ENCODE data around the gene TBC1D30. TPM values are rescaled to one million over a fixed set of nuclear protein-coding genes. Genes with fewer than 3 reads are reported as not detected.
"Not testable (repeated sequence)": the region's sequence is repeated elsewhere in the genome, so short reads cannot be mapped to it uniquely, and the experiment has no call there.

The TBC1D30 gene
- polyA plus RNA-seq, 3 donors: 0.34 to 9.8 (median 2.5) TPM

DNA sequence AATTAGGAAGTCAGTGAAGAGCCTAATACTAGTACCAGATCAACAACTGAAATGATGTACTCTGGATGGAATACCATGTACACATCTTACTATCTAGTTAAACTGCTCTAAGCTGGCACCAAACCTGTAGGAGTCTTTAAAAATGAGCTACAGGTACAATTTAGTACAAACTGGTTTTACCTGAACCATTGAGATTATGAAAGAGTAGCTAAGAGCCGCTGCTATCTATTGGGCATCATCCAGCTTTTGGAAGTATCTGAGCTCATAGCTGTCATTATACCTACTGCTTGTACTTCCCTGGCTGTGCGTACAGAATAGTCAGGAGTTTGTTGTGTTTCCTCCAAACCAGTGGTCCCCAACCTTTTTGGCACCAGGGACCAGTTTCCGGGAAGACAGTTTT, 12.4 kb downstream of the TBC1D30 start:
- 56 to 96% (median 91%) methylated on average over 3 of the region's 3 CpGs for WGBS, 3 donors

GRCh38 chr12:64837427-64837826, 13.0 kb downstream of the TBC1D30 start:
- 69 to 93% (median 89%) methylated on average over 8 of the region's 8 CpGs for WGBS, 3 donors
- no peak overlapping the region for H3K27ac ChIP-seq (ENCODE audit: low read depth, low read length)

More for the DNA sequence above, 12.4 kb downstream of the TBC1D30 start:
- no peak overlapping the region for H3K27ac ChIP-seq (ENCODE audit: low read depth, low read length)

DNA sequence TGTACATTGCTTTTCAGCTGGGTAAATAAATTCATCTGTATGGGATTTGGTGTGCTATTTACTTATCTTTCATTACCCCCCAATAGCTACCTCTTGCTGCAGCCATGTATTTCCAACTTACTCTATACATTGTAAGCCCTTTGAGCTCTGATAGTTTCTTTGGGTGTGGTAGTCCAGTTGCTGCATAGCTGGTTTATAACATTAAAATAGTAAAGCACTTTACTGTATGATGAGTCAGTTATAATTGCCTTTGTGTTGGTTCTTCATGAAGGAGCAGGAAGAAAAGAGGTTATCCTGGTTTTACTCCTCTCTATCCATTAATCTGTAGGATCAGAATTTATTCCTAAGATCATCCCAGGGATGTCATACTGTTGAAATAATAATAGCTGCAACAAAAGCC, 15.7 kb downstream of the TBC1D30 start:
- no peak overlapping the region for H3K27ac ChIP-seq (ENCODE audit: low read depth, low read length)

DNA sequence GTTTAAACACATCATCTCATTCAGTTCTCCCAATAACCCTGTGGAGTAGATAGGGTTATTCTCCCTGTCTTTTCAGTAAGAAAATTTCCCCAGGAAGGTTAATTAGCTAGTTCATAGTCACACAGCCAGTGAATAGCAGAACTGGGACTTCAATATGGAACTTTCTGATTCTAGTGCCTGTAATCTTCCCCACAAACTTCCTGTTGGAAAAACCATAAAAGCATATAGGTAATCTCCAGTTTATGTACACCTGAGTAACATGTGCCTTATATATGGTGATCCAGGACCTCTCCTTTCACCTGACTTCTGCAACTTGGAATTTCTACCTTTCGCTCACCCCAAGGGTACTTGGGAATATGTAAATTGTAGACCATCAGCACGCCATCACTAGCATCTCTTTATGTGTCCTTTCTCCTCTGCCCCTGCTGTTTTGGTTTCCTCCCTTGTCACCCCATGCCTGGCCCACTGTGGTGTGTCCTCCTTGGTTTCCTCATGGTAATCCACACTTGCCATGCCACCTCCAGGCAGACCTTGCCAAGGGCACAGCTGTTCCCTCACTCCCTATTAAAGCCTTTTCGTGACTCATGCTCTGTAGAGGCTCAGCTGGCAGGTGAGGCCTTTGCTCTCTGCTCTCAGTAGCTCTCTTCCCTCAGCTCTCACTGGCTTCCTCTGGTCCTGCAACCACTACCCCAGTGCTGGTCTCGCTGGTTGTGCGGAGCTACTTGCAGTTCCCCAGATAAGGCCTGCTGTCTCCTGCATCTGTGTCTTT, 16.7 kb downstream of the TBC1D30 start:
- 83 to 95% (median 94%) methylated on average over 5 of the region's 5 CpGs for WGBS, 3 donors

DNA sequence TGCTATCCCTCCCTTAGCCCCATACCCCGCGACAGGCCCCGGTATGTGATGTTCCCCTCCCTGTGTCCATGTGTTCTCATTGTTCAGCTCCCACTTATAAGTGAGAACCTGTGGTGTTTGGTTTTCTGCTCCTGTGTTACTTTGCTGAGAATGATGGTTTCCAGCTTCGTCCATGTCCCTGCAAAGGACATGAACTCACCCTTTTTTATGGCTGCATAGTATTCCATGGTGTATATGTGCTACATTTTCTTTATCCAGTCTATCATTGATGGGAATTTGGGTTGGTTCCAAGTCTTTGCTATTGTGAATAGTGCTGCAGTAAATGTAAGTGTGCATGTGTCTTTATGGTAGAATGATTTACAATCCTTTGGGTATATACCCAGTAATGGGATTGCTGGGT, 24.0 kb downstream of the TBC1D30 start:
- WGBS, 3 donors: 96 to 98% (median 97%) methylated on average over 4 of the region's 4 CpGs
- not testable (repeated sequence) for H3K27ac ChIP-seq (ENCODE audit: low read depth, low read length)

More for the DNA sequence above, 16.7 kb downstream of the TBC1D30 start:
- H3K27ac ChIP-seq (ENCODE audit: low read depth, low read length): no peak overlapping the region

- H3K27ac ChIP-seq (ENCODE audit: low read depth, low read length): no peak overlapping the region
- WGBS, 3 donors: 83 to 92% (median 86%) methylated on average over 4 of the region's 4 CpGs
Measured at GRCh38 chr12:64858882-64859605, 34.6 kb downstream of the TBC1D30 start.

GRCh38 chr12:64860446-64860998, 36.1 kb downstream of the TBC1D30 start:
- 92 to 96% (median 92%) methylated on average over 4 of the region's 4 CpGs for WGBS, 3 donors
- no peak overlapping the region for H3K27ac ChIP-seq (ENCODE audit: low read depth, low read length)

DNA sequence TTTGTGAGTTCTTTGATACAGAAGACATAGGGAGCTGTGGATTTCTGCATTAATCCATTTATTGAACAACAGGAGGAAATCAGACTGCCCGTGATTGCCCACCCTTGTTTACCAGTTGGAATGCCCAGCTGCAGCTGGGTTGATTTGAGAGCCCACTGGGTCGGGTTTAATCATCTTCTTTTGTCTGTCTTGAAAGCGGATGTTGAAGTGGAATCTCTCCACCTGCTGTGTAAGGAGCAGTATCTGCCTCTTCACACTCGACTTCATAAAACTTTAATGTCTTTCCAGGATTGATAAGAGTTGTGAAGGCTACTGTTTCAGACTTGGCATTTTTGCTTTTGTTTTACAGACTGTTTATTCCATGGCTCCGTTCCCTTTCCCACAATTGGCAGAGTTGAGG, 39.9 kb downstream of the TBC1D30 start:
- H3K27ac ChIP-seq (ENCODE audit: low read depth, low read length): no peak overlapping the region
- WGBS, 3 donors: 32 to 64% (median 57%) methylated on average over 5 of the region's 5 CpGs

DNA sequence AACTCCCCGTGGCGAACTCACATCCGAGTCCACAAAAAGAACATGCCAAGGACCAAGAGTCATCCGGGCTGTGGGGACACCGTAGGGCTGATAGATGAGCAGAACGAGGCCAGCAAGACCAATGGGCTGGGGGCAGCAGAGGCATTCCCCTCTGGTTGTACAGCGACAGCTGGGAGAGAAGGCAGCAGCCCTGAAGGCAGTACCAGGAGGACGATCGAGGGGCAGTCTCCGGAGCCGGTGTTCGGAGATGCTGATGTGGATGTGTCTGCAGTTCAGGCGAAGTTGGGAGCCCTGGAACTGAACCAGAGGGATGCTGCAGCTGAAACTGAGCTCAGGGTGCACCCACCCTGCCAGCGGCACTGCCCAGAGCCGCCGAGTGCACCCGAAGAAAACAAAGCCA, 50.7 kb downstream of the TBC1D30 start:
- H3K27ac ChIP-seq (ENCODE audit: low read depth, low read length): no peak overlapping the region
- WGBS, 3 donors: 92% methylated on average over 17 of the region's 17 CpGs

GRCh38 chr12:64876388-64877071, 52.1 kb downstream of the TBC1D30 start:
- 89 to 92% (median 90%) methylated on average over 12 of the region's 12 CpGs for WGBS, 3 donors
- H3K27ac ChIP-seq (ENCODE audit: low read depth, low read length): no peak overlapping the region

- no peak overlapping the region for H3K27ac ChIP-seq (ENCODE audit: low read depth, low read length)
- 81 to 87% (median 82%) methylated on average over 3 of the region's 3 CpGs for WGBS, 3 donors
Measured at GRCh38 chr12:64877363-64878004, 53.0 kb downstream of the TBC1D30 start.

DNA sequence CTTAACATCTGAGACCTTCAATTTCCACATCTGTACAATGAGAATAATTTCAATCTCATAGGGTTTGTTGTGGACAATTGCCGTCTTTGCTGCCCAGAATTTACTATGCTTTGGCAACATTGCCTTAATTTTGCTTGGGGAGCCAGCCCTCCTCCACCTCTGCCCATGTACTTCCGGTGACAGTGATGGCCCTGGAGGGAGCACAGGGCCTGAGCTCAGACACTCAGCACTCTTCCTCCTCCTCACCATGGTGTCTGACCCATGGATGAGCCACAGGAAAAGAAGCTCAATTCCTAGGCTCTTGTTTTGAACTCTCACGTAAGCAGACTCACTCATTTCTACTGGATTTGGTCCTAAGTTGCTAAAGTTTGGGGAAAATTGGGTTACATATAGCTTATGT, 58.2 kb downstream of the TBC1D30 start:
- H3K27ac ChIP-seq (ENCODE audit: low read depth, low read length): no peak overlapping the region
- 88 to 91% (median 89%) methylated on average over 3 of the region's 3 CpGs for WGBS, 3 donors

DNA sequence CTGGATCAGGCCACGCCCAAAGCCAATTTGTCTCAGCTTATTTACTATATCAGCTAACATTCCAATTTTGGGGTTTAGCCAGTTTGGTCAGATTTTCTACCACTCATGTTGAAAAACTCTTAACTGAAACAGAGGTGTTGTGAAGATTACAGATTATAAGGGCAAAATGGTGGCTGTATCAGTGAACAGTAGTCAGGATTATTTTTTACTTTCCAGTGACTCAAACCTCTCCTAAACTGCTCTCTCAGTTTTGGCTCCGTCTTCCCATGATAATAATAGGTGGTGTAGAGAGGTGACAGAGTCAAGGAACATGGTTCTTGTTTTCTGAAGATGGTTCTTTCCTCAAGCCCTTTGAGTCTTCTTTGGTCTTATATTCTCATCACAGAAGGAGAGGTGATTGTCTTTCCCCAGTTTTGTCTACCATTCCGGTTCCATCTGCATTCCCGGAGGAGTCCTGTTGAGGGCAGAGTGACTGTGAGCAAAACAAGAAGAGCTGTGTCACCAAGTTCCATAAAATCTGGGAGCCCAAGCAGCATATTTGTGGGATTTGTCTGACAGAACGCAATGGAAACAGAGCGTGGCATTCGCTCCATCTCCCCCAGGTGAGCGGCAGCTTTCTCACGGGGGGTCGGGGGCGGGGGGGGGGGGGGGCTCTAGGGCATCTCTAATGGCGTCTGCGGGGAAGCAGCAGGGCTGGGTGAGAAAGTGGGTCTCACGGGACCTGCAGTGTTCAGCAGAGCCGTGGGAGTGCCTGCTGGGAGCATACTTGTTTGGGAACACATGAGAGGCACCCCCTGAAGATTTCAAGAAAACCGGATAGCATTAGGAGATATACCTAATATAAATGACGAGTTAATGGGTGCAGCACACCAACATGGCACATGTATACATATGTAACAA, 59.1 kb downstream of the TBC1D30 start:
- 73 to 80% (median 76%) methylated on average over 17 of the region's 17 CpGs for WGBS, 3 donors
- H3K27ac ChIP-seq (ENCODE audit: low read depth, low read length): no peak overlapping the region

DNA sequence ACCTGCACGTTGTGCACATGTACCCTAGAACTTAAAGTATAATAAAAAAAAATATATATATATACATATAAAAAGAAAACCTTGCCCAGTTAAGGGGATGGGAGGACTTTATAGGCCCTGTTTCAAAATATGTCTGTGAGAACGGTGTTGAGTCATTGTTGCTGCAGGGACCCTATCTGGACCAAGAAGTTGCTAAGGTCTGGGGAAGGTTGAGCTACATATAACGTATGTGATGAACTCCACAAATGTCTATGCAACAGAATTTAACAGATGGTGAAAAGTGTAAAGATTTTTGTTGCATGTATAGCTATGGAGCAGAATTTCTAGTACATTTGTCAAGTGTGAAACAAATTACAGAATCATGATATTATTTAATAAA, 59.7 kb downstream of the TBC1D30 start:
- WGBS, 3 donors: 81 to 89% (median 84%) methylated on average over 2 to 3 of the region's 3 CpGs
- no peak overlapping the region for H3K27ac ChIP-seq (ENCODE audit: low read depth, low read length)

DNA sequence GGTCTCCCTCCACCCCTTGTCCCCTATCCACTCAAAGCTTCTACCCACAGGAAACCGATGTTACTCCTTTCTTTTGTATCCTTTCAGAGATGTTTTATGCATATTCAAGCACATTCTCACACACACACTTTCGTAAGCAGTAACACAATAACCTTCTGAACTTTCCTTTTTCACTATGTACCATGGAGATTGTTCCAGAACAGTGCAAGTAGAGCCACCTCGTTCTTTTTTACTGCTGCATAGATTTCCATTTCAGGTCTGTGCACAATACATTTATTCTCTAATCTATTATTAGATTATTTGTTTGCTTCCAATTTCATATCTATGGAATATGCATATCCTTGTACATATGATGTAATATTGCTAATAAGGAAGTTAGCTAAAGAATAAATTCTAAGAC, 60.3 kb downstream of the TBC1D30 start:
- WGBS, 3 donors: 87 to 96% (median 93%) methylated on average over 3 of the region's 3 CpGs
- H3K27ac ChIP-seq (ENCODE audit: low read depth, low read length): no peak overlapping the region

DNA sequence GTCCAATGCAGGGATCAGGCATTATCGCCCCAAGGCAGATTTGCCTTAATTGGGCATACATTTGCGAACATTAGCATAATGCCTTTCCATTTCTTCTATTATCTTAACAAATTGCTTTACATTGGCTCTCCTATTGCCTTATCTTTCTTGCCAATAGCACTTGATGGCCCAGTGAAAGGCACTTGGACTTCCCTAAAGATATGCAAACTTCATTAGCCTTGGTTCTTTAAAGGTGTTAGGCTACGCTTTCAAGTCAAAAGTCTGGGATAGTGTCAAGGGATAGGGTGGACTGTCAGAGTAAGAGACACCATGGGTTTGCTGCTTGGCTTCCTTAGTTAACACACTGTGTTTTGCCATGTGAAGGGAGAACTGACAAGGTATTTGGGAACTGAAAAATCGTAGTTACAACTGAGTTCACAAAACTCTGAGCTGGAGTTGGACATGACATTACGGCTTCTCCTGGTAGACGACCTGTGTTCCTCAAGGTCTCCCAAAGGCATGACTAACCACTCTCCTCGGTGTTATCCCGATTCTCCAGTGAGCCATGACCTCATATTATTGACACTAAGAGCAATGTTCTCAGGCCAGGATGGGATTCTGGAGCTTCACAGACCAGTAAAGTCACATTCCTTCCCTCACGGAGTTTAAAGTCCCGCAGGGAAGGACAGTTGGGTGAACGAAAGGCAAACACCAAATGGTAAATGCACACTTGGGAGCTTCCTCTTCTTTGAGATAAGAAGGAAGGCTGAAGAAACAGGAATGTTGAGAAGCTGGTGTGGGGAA, 65.2 kb downstream of the TBC1D30 start:
- no peak overlapping the region for H3K27ac ChIP-seq (ENCODE audit: low read depth, low read length)
- 44 to 71% (median 63%) methylated on average over 11 of the region's 11 CpGs for WGBS, 3 donors

DNA sequence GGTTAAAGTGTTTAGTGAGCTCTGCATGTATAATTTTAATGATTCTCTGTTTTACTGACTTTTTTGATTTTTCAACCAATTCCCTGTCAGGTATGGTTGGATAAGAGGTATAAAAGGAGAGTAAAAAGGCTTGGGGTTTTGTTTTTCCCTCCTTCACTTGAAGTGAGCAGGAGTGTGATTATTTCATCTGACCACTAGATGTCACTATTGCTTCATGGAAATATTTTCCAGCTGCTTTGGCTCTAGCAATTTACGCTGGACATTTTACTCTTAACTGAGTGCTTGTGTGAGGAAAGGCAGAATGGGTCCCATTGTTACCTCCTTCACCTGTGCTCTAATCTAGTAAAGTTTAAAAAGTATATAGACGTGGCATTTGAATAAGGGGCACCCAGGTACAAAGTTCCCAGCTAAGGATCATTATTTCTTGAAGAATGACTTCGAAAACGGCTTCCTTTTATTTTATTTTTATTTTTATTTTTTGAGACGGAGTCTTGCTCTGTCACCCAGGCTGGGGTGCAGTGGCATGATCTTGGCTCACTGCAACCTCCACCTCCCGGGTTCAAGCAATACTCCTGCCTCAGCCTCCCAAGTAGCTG, 66.5 kb downstream of the TBC1D30 start:
- H3K27ac ChIP-seq (ENCODE audit: low read depth, low read length): no peak overlapping the region
- 45 to 56% (median 55%) methylated on average over 6 of the region's 6 CpGs for WGBS, 3 donors
